HFF-Myc (cell line): ENCODE results near the gene BUD31.
"Not testable (repeated sequence)": the region's sequence is repeated elsewhere in the genome, so short reads cannot be mapped to it uniquely, and the experiment has no call there.

Experiments used
- DNase-seq: peaks from one replicate; pipeline ENCODE4 v3.0.0-alpha.2; 2011; ENCODE audit warnings: low read depth; ENCODE audit errors: extremely low read depth
- H3K4me3 ChIP-seq: replicated peaks from 2 replicates; pipeline ENCODE4 v1.5.1; 2011; ENCODE audit warnings: low read depth, mild to moderate bottlenecking, control low read depth, low read length
- TF ChIP-seq, protein P1 (sequence below): IDR thresholded peaks from 2 replicates; pipeline ENCODE4 v1.5.1; 2012; ENCODE audit warnings: mild to moderate bottlenecking, low read depth, low read length, control low read depth; ENCODE audit errors: missing control alignments

BUD31 gene

DNA sequence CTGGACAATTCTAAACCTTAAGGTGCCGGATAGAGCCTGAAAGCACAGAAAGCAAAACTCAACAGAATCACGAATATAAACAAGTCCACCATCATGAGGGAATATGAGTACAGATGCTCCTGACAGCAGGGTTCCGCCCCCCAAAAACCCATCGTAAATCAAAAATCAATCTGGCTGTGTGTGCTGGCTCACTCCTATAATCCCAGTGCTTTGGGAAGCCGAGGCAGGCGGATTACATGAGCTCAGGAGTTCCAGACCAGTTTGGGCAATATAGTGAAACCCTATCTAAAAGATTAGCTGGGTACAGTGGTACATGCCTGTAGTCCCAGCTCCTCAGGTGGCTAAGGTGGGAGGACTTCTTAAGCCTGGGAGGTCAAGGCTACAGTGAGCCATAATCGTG, 12.2 kb downstream of the BUD31 start:
- no peak for DNase-seq
- TF ChIP-seq, protein P1, sequence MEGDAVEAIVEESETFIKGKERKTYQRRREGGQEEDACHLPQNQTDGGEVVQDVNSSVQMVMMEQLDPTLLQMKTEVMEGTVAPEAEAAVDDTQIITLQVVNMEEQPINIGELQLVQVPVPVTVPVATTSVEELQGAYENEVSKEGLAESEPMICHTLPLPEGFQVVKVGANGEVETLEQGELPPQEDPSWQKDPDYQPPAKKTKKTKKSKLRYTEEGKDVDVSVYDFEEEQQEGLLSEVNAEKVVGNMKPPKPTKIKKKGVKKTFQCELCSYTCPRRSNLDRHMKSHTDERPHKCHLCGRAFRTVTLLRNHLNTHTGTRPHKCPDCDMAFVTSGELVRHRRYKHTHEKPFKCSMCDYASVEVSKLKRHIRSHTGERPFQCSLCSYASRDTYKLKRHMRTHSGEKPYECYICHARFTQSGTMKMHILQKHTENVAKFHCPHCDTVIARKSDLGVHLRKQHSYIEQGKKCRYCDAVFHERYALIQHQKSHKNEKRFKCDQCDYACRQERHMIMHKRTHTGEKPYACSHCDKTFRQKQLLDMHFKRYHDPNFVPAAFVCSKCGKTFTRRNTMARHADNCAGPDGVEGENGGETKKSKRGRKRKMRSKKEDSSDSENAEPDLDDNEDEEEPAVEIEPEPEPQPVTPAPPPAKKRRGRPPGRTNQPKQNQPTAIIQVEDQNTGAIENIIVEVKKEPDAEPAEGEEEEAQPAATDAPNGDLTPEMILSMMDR: no peak
- no peak overlapping the region for H3K4me3 ChIP-seq

DNA sequence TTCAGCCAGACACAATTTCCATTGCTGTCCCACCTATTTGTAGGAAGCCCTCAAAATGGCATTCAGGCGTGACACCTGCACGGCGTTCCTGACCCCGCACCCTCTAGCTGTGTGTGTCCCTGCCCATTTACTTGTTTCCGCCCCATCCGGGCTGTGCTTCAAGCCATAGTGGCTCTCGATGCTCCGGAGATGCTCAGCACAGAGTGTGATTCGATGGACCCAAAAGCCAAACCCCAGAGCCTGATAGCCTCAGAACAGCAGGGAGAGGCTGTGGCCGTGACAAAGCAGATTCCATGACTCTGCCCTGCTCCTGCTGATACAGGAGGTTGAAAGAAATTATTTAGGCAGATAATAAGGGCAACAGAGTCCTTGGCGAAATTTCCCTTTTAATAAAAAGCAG, 13.4 kb downstream of the BUD31 start:
- no peak overlapping the region for H3K4me3 ChIP-seq
- no peak for DNase-seq
- TF ChIP-seq, protein P1: no peak

DNA sequence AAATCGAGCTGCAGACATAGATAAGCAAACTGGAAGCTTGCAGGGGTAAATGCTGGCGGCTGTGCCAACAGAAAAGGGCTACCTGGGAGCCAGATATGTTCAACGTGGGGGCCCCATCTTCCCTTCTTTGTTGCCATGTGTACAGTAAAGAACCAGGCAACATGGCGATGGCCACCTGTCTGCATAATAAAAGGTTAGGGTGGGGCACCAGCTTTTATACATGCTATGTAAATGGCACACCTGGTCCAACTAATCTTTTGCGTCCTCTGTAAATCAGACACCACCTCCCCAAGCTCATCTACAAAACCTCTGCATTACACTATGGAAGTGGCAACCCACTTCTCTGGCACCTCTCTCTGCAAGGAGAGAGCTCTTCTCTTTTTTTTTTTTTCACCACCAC, 13.9 kb downstream of the BUD31 start:
- DNase-seq: no peak
- no peak overlapping the region for H3K4me3 ChIP-seq
- TF ChIP-seq, protein P1: no peak

DNA sequence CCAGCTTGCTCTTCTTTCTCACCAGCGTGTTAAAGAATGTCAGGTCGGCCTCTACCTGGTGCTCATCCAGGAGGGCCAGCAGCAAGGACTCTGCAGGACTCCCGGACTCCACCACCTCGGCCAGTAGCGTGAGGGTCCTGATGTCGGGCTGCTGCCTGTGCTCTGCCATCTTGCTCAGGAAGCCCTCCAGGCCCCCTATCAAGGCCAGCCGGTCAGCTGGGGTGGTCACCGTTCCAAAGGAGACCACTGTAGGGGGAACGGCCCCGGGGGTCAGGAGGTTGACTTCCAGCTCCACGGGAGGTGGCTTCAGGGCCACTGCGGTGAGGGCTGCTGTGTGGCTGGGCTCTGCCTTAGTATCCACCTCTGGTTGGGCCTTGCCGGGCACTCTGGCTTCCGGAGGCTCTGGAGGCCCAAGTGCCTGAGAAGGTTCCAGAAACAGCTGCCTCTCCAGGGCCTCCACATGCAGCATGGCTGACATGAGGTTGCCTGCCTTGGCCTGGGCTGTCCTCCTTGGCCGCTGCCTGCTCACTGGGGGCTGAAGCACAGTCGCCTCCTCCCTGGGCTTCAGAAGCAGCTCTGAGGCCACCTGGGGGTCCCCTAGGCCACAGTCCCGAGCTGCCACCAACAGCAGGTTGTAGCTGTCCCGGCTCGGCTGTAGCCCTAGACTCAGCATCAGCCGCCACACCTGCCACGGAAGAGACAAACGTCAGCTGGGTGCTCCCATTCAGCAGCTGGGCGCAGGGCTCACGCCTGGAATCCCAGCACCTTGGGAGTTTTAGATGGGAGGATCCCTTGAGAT, 16.4 kb downstream of the BUD31 start:
- TF ChIP-seq, protein P1: no peak
- H3K4me3 ChIP-seq: no peak overlapping the region
- no peak for DNase-seq

DNA sequence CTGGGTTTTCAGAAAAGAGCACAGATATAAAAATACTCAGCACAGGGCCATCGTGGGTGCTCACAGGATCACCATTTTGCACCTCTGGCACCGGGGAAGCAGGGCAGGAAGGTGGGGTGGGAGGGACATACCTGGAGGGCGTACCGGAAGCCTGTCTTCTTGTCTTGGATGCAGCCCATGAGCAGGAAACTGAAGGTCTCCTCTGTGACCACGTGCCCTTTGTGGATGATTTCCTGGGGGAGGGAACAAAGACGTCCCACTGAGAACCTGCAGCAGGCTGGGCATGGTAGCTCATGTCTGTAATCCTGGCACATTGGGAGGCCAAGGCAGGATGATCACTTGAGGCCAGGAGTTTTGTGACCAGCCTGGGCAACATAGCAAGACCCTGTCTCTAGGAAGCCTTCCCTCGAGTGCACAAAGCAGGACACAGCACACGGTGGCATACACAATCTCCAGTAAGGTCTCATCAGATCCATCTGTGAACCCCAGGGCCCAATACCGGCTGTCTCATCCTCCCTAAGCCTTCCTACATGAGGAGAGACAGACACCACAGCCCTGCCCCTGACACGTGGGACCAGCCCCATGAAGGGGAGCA, 20.3 kb downstream of the BUD31 start:
- no peak for DNase-seq
- TF ChIP-seq, protein P1: no peak
- no peak overlapping the region for H3K4me3 ChIP-seq

DNA sequence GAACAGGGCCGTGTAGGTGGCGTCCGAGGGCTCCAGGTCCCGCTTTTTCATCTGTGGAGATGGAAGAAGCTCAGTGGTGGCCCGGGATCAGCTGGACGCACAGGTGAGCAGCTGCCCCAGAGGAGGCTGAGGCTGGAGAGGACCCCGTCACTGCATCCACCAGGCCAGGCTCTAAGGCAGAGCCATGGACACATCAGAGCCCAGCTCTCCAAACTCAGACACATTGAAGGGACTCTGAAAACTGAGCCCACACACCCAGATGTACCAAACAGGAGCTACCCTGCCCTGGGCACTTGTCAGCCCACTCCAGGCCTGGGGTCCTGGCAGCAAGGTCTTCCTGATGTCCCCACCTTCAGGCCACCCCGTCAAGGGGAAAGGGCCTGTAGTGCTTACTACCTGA, 21.0 kb downstream of the BUD31 start:
- DNase-seq: no peak
- TF ChIP-seq, protein P1: no peak
- H3K4me3 ChIP-seq: no peak overlapping the region

DNA sequence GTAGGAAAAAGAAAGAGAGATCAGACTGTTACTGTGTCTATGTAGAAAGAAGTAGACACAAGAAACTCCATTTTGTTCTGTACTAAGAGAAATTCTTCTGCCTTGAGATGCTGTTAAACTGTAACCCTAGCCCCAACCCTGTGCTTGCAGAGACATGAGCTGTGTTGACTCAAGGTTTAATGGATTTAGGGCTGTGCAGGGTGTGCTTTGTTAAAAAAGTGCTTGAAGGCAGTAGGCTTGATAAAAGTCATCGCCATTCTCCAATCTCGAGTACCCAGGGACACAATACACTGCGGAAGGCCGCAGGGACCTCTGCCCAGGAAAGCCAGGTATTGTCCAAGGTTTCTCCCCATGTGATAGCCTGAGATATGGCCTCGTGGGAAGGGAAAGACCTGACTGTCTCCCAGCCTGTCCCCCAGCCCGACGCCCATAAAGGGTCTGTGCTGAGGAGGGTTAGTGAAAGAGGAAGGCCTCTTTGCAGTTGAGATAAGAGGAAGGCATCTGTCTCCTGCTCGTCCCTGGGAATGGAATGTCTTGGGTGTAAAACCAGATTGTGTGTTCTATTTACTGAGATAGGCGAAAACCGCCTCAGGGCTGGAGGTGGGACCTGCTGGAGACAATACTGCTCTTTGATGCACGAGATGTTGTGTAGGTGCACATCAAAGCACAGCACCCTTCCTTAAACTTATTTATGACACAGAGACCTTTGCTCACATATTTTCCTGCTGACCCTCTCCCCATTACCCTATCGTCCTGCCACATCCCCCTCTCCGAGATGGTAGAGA, 23.2 kb downstream of the BUD31 start:
- not testable (repeated sequence) for H3K4me3 ChIP-seq, DNase-seq
